Heart left ventricle (tissue), 16 donors: Measurements from ENCODE around the gene GAK. TPM values are rescaled to one million over a fixed set of nuclear protein-coding genes. Genes with fewer than 3 reads are reported as not detected.

Experiments used
- ATAC-seq, 4 donors: fragments of 200-7000 bp; cut with Tn5 transposase; one replicate each; pipeline ENCODE4 v1.9.1; 2020 to 2022; ENCODE audit warnings: moderate library complexity in 4 of 4, mild to moderate bottlenecking in 3 of 4, moderate number of reproducible peaks in 1 of 4
- DNase-seq, 5 donors: peaks; one replicate each; pipeline ENCODE4 v3.0.0-alpha.2; 2020
- H3K27ac ChIP-seq, 12 donors: fragments of 200-600 bp; sonication (generic) in 4 of 12; one replicate each; pipeline versions ENCODE4 v1.5.0 to v1.8.0; 2016 to 2022; ENCODE audit warnings: mild to moderate bottlenecking in 2 of 12
- H3K27me3 ChIP-seq, 9 donors: fragments of 200-600 bp; sonication (generic) in 2 of 9; one replicate each; pipeline versions ENCODE4 v1.5.1 to v1.8.0; 2016 to 2022; ENCODE audit warnings: mild to moderate bottlenecking in 3 of 9
- H3K36me3 ChIP-seq, 9 donors: fragments of 200-600 bp; sonication (generic) in 2 of 9; one replicate each; pipeline versions ENCODE4 v1.5.0 to v1.8.0; 2018 to 2022; ENCODE audit warnings: mild to moderate bottlenecking in 2 of 9
- H3K4me1 ChIP-seq, 12 donors: fragments of 200-600 bp; sonication (generic) in 4 of 12; one replicate each; pipeline versions ENCODE4 v1.5.0 to v1.8.0; 2016 to 2022; ENCODE audit warnings: mild to moderate bottlenecking in 3 of 12
- H3K4me3 ChIP-seq, 12 donors: fragments of 200-600 bp; sonication (generic) in 4 of 12; one replicate each; pipeline versions ENCODE4 v1.5.0 to v1.8.0; 2017 to 2022; ENCODE audit warnings: mild to moderate bottlenecking in 9 of 12, moderate library complexity in 4 of 12
- H3K9me3 ChIP-seq, 12 donors: fragments of 200-600 bp; sonication (generic) in 4 of 12; one replicate each; pipeline versions ENCODE4 v1.5.0 to v1.8.0; 2016 to 2022; ENCODE audit warnings: mild to moderate bottlenecking in 1 of 12
- CTCF ChIP-seq, 12 donors: fragments of 200-600 bp; sonication (generic) in 4 of 12; IDR thresholded peaks; one replicate each; pipeline versions ENCODE4 v1.5.0 to v1.8.0; 2018 to 2022; ENCODE audit warnings: antibody characterized with exemption in 12 of 12, mild to moderate bottlenecking in 5 of 12
- POLR2A ChIP-seq, 2 donors: fragments of 450-650 bp; IDR thresholded peaks; one replicate each; pipeline ENCODE4 v1.6.1; 2017; ENCODE audit warnings: antibody characterized with exemption in 2 of 2, mild to moderate bottlenecking in 2 of 2, moderate library complexity in 2 of 2
- WGBS, 4 donors: extraction: QIAGEN DNeasy Blood & Tissue Kit in 2 of 4; methylation state at CpG; one replicate each; pipeline versions ENCODE4 v1.1.5 to v1.1.7; 2013 to 2018; 5-methylcytosine and 5-hydroxymethylcytosine counted together
- intact Hi-C, 10 donors: fragments of 100-400 bp; cut with DNase I; formaldehyde crosslinking; loops; one replicate each; pipeline versions ENCODE4 v1.11.1 to v1.14.2; 2022
- polyA plus RNA-seq, 2 donors: library from polyadenylated mRNA; stranded (reverse); fragments of 200-250 nt; gene quantifications; one replicate each; pipeline ENCODE4 v1.2.3, GENCODE V29; 2013
- total RNA-seq, 9 donors: library from RNA; depleted of rRNA in 2 of 9; stranded (reverse); fragments of >200 nt in 2 of 9; fragmentation: NEBNext Ultra II Directional in 3 of 9; extraction: Animal tissue kit (Norgen Biotek cat#: 25700) in 3 of 9; gene quantifications; one replicate each; pipeline versions ENCODE4 v1.1.0 to v1.2.4, GENCODE V29; 2016 to 2023
- donor health status: ischemic (EF 13 %, LVEDD 7.1; RV severe dilation, severe dysfunction).
- donor health status: healthy with polysubstance abuse.
- donor health status: DM: no; HTN: yes; CAD: no.
- donor health status: DM: no; HTN: no; CAD: no.
- donor health status: ischemic (EF 25% LVEDD 6.9; RV normal size, moderate dysfunction).
- donor health status: ischemic (EF 25% LVEDD 5.7; RV mildly dilated, moderate dysfunction).
- donor health status: healthy.
- donor health status: DM: yes; HTN: yes; CAD: no.
- donor health status: ischemic (EF 35%, LVEDD 5.7; RV mildly dilated, moderate dysfunction).
- donor health status: nonischemic (EF 11% LVEDD 7.7; RV severe dilation, severe dysfunction).
- donor health status: DM: yes; HTN: yes; CAD: no.
- donor health status: PGD.
- donor health status: ischemic (EF 29% LVEDD 5.4; RV normal size, mild dysfunction).
- donor health status: nonischemic (EF 23%, LVEDD 6.1; RV moderate dilation, normal function).

GAK gene
- total and polyA plus RNA-seq, 11 donors = 22.8 to 55.1 (median 33.8) TPM

- Histone ChIP-seq H3K4me3 (no peak overlapping the region), H3K4me1 (peaks cover 6 to 33% (median 17%) of the 10 kb centered on the region in 12 donors), H3K36me3 (peaks cover 0 to 36% (median 3%) of the 10 kb centered on the region in 9 donors), H3K27ac (no peak overlapping the region), H3K27me3 (peaks cover 0 to 13% (median 0%) of the 10 kb centered on the region in 9 donors), H3K9me3 (no peaks in the 10 kb centered on the region)
- WGBS, 4 donors = 26 to 47% (median 30%) methylated on average over 3 to 24 of the region's 24 CpGs
- DNase-seq (peak in 1 of 5 donors; percentile 56), ATAC-seq (no peak)
- TF ChIP-seq CTCF (IDR thresholded peaks at IDR 0.05) = no peak
- no peak for TF ChIP-seq POLR2A (IDR thresholded peaks at IDR 0.05)
- intact Hi-C loops = no loop called here
Measured at GRCh38 chr4:968221-968620, 36.1 kb upstream of the GAK start.

GRCh38 chr4:967113-968104 is 35.3 kb upstream of the GAK start:
- WGBS, 4 donors = 30 to 79% (median 53%) methylated on average over 25 to 76 of the region's 76 CpGs
- intact Hi-C loops = no loop called here
- peaks cover 1 to 27% (median 12%) of the 10 kb centered on the region in 12 donors for H3K4me1 ChIP-seq
- ATAC-seq (no peak), DNase-seq (peak in 3 of 5 donors; percentile 19 to 62 (median 35))
- no peaks in the 10 kb centered on the region for H3K9me3 ChIP-seq
- TF ChIP-seq CTCF (IDR thresholded peaks at IDR 0.05) = no peak
- peaks cover 0 to 13% (median 0%) of the 10 kb centered on the region in 9 donors for H3K27me3 ChIP-seq
- H3K36me3 ChIP-seq = peaks cover 0 to 43% (median 4%) of the 10 kb centered on the region in 9 donors
- peak overlapping the region in 1 of 12 donors; percentile 18 for H3K4me3 ChIP-seq
- no peak overlapping the region for H3K27ac ChIP-seq

- no peak for ATAC-seq
- H3K9me3 ChIP-seq = no peaks in the 10 kb centered on the region
- TF ChIP-seq CTCF (IDR thresholded peaks at IDR 0.05) (no peak), POLR2A (IDR thresholded peaks at IDR 0.05) (no peak)
- no peak overlapping the region for H3K27ac ChIP-seq
- peak in 3 of 5 donors; percentile 20 to 60 (median 24) for DNase-seq
- peaks cover 0 to 13% (median 0%) of the 10 kb centered on the region in 9 donors for H3K27me3 ChIP-seq
- H3K4me1 ChIP-seq = peaks cover 0 to 17% (median 3%) of the 10 kb centered on the region in 12 donors
- WGBS, 4 donors = 88 to 92% (median 91%) methylated on average over 22 to 48 of the region's 48 CpGs
- intact Hi-C loops = no loop called here
- H3K4me3 ChIP-seq = no peak overlapping the region
- peaks cover 0 to 52% (median 9%) of the 10 kb centered on the region in 9 donors for H3K36me3 ChIP-seq
Measured at GRCh38 chr4:966266-967112, 34.4 kb upstream of the GAK start.
